22Rv1 (cell line): ENCODE data around the gene FDCSP.

Experiments
- ZFX ChIP-seq: fragments of 450-650 bp; IDR thresholded peaks from 2 replicates; pipeline ENCODE4 v1.6.1; 2017; ENCODE audit warnings: antibody characterized with exemption, borderline replicate concordance
- TF ChIP-seq, protein P1 (sequence below): fragments of 450-650 bp; IDR thresholded peaks from 2 replicates; pipeline ENCODE4 v1.5.1; 2017; ENCODE audit warnings: mild to moderate bottlenecking

DNA sequence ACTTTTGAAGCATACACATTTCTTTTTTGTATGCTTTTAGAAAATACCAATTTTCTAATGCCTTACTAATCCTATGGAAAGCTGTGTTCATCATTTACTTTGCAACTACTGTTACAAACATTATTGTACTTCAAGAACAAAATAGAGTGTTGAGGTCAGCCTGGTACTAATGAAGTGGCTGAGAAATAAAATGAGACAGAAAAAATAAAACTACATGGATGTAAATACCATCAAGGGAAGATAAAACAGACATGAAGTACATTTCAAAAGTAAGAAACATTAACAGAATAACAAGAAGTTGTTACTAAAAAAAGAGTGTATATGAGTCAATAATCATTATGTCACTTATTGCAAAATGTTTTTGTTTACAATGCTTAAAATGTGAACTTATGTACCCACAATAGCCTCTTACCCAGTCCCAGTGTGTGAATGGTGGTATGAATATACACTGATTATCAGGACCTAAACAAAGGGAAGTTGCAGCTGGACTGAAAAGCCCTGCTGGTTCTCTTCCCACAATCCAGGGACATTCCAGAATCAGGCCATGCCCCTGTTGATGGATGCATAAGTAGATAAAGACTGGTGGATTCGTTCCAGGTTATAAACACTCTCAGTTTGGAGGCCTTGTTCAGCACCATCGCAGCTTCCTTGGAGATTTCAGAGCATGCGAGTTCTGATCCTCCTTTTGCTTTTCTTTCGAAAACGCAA lies 14.1 kb downstream of the FDCSP start:
- TF ChIP-seq ZFX: no peak
- TF ChIP-seq, protein P1, sequence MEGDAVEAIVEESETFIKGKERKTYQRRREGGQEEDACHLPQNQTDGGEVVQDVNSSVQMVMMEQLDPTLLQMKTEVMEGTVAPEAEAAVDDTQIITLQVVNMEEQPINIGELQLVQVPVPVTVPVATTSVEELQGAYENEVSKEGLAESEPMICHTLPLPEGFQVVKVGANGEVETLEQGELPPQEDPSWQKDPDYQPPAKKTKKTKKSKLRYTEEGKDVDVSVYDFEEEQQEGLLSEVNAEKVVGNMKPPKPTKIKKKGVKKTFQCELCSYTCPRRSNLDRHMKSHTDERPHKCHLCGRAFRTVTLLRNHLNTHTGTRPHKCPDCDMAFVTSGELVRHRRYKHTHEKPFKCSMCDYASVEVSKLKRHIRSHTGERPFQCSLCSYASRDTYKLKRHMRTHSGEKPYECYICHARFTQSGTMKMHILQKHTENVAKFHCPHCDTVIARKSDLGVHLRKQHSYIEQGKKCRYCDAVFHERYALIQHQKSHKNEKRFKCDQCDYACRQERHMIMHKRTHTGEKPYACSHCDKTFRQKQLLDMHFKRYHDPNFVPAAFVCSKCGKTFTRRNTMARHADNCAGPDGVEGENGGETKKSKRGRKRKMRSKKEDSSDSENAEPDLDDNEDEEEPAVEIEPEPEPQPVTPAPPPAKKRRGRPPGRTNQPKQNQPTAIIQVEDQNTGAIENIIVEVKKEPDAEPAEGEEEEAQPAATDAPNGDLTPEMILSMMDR: no peak
